Erythroblast (primary cell): ENCODE results near the gene CCKAR.
"Not testable (repeated sequence)": the region's sequence is repeated elsewhere in the genome, so short reads cannot be mapped to it uniquely, and the experiment has no call there.

Experiments
- DNase-seq, 2 experiments: peaks; one replicate each; lab custom pipeline; 2025; lab: John Stamatoyannopoulos, UW
- GATA1 ChIP-seq: IDR thresholded peaks from 2 replicates; pipeline ENCODE4 v1.6.1; 2011; ENCODE audit warnings: low read depth, mild to moderate bottlenecking, control low read depth, low read length, moderate library complexity
- POLR2A ChIP-seq: IDR thresholded peaks from 2 replicates; pipeline ENCODE4 v1.6.1; 2011; ENCODE audit warnings: mild to moderate bottlenecking, low read length

The CCKAR gene

DNA sequence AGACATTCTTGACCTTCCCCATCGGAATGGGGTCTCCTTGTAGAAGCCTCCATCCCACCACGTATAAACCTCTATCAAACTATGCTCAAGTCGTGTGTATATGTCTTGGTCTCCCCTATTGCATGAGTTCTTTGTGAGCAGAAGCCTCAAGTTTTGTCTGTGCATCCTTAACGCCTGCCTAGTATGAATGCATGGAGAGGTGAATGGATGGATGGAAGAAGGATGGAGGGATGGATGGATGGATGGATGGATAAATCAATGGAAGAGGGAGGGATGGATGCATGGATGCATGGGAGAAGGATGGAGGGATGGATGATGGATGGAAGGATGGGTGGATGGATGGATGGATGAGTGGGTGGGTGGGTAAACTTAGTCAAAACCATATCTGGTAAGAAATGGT lies 17.0 kb upstream of the CCKAR start:
- TF ChIP-seq POLR2A (no peak), GATA1 (no peak)
- no peak for DNase-seq

- TF ChIP-seq GATA1 (no peak), POLR2A (no peak)
- DNase-seq = no peak
These were observed 13.6 kb upstream of the CCKAR start for GRCh38 chr4:26503844-26504243.

- no peak for DNase-seq
- no peak for TF ChIP-seq GATA1
- no peak for TF ChIP-seq POLR2A
These were observed 13.1 kb upstream of the CCKAR start for GRCh38 chr4:26503427-26503826.

DNA sequence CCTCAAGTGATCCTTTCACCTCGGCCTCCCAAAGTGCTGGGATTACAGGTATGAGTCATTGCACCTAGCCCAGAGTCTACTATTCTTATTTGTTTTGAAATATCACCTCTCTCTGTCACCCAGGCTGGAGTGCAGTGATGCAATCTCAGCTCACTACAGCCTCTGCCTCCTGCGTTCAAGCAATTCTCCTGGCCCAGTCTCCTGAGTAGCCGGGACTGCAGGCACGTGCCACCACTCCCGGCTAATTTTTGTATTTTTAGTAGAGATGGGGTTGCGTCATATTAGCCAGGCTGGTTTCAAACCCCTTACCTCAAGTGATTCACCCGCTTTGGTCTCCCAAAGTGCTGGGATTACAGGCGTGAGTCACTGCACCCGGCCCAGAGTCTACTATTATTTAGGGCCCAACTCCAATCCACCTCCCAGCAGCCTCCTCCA lies 10.3 kb upstream of the CCKAR start:
- DNase-seq = not testable (repeated sequence)

GRCh38 chr4:26496207-26496783 lies 6.0 kb upstream of the CCKAR start:
- DNase-seq = no peak
- TF ChIP-seq POLR2A = no peak
- no peak for TF ChIP-seq GATA1

DNA sequence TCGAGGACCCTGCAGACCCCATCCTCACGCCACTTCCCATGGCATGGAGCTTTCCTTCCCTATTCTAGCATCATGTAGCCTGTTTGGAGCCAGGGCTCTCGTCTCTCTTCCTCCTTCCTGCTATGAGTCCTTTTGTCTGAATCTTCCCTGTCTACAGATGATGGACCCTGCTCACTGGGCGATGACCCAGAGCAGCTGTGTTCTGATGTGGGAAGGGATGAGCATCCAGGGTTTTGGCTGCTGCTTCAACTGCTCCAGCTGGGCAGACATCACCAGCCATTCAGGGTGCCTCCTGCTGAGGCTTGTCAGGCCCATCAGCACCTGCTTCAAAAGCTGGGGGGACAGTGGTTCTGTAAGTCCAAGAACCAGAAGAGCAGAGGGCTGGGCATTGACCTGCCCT lies 3.2 kb upstream of the CCKAR start:
- TF ChIP-seq GATA1 (no peak), POLR2A (no peak)
- DNase-seq = no peak

DNA sequence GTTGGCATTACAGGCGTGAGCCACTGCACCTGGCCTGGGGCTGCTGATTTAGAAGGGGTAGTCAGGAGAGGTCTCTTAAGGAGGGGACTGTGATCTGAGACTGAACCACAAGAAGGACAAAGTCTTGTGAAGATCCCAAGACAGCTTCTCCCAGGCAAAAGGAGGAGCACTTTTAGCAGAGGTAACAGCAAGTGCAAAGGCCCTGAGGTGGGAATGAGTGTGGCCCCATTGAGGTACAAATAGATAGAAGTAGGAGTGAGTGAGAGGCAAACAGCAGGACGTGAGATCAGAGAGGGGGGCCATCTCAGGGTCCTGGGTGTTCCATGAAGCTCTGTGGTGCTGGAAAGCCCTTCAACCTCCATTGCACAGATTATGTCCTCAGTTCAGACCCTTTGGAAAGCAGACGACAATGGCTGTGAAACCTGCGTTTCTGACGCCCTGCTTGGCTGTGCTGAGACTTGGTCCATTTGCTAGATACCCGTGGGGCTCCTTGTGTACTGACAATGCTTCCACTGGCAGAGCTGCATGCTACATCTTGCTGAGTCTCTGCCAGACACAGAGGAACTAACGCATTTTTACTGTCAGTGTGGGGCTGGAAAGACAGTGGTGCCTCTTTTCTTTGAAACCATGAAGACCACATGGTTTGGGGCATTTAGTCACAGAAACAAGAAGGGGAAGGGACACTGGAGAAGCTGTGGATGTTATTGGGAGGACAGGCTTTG lies 1.3 kb upstream of the CCKAR start:
- TF ChIP-seq GATA1 (no peak), POLR2A (no peak)

DNA sequence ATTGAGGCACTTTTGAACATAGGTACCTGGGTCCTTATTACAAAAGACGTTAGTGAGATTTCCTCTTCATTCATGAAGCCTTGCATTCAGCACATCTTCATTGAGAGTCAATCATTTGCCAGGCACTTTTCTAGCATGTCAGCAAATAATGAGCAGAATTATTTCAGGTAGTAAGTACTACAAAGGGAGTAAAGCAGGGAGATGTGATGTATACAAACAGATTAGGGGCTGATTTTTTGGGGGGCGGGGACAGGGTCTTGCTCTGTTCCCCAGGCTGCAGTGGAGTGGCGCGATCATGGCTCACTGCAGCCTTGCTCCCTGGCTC lies 638 bp upstream of the CCKAR start:
- DNase-seq = no peak
- TF ChIP-seq GATA1 (no peak), POLR2A (no peak)

More for the DNA sequence above, 1.3 kb upstream of the CCKAR start:
- DNase-seq = no peak

DNA sequence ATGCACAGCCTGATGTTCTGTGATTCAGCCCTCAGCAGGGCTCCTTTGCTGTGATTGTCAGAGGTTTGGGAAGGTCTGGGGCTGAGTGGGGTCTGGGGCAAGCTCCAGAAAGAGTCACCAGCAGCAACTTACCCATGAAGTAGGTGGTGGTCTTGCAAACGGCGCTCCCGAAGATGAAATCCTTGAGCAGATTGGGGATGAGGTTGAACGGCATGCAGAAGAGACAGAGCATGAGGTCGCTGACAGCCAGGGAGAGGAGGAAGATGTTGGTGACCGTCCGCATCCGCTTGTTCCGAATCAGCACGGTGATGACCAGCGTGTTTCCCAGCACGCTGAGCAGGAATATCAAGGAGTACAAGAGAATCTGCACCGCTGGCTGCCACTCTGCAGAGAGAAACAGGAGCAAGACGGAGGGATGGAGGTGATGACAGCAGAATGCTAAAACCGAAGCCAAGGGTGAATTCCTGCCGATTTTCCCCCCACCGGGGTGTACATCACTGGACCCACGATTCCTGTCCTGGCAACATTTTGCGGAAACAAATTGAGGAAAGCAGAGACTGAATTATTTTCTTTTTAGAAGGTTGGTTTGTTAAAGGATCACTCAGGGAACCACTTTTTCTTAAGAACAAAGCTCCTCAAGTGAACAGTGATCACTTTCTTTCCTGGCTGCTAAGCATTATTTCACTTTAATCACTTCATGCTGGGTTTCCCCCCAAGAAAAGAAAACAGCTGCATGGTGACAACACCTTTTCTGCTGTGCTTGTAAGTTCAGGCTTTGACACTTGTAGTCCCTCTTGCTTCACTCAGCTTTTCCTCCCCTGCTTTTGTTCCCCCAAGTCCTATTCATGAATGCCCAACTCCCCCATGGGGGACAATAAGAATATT lies 941 bp downstream of the CCKAR start:
- TF ChIP-seq POLR2A (no peak), GATA1 (no peak)
- no peak for DNase-seq

DNA sequence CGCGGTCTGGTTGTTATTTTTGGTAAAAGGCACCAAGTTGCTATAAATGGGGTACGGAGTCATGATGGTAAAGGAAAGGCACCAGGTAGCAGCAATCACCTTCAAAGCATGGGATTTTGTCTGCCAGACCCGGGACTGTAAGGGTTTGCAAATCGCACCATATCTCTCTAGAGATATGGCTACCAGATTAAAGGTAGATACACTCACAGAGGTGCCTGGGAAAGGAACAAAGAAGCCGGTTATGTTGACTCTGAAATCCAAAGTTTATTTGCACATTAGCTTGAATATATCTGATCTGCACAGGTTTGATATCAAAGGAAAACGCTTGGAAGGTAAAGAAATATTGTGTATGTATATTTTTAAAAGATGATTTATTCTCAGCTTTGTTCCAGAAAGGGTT lies 4.6 kb downstream of the CCKAR start:
- DNase-seq = no peak
- TF ChIP-seq POLR2A (no peak), GATA1 (no peak)

DNA sequence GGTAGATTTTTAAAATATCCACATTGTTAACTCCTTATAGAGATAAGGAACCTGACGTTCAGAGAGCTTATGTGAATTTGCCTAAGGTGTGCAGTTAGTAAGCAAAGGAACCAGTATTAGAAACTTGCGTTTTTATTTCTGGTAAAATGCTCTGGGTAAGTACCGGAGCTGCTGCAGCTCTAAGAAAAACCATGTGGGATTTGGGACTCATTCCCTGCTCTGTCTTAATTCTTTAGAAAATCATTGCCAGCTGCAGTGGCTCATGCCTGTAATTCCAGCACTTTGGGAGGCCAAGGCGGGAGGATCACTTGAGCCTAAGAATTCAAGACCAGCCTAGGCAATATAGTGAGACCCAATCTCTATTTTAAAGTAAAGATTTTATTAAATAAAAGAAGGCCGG lies 5.8 kb downstream of the CCKAR start:
- no peak for TF ChIP-seq GATA1
- TF ChIP-seq POLR2A = no peak
- DNase-seq = no peak

GRCh38 chr4:26484032-26484515 lies 6.2 kb downstream of the CCKAR start:
- TF ChIP-seq GATA1 = no peak
- no peak for TF ChIP-seq POLR2A
- DNase-seq = no peak

DNA sequence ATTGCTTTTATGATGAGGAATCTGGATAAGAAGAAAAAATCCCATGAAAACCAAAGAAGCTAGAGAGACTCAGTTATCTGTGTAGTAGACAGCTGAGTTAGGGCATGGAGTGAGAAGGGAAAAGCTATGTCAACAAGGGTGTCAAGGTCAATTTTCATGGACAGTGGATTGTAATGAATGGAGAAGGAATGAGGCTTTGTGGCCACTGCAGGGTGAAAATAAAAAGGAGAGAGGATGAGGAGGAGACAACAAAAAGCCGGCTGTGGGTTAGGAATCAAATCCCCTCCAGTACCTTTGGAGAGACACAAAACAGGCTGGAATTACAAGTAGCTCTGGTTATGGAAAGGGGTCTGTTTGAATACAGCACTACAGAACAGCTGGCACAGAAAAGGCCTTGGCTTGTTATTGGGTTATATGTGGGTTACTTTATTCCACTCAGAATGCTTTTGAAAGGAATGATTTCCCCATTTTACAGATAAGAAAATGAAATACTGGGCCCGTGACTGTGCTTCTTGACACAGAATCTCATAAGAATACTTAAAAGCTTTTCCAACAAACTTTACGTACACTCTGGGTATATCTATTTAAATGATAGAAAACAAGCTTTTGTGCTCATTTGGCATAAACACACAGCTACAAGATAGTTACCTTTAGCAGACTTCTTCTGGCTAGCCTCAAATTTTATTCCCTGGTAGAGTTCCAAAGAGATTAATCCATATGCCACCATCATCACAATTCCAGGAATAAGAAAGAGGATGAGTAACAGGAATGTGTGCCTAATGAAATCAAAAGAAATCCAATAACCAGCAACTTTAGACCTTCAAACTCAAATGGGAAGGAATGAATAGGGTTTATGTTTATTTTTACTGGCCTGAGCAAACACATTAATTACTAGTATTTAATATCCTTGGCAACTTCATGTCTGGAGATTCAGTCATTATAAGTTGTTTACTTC lies 7.5 kb downstream of the CCKAR start:
- DNase-seq = no peak

More for the DNA sequence above, 7.5 kb downstream of the CCKAR start:
- TF ChIP-seq POLR2A (no peak), GATA1 (no peak)
